MCF 10A (cell line): Measurements from ENCODE around the gene MORN2. TPM values are rescaled to one million over a fixed set of nuclear protein-coding genes. Genes with fewer than 3 reads are reported as not detected.

Experiments
- BruUV-seq: library from RNA; stranded (reverse); fragments of 400-500 nt; replicated peaks from 2 replicates; lab custom pipeline; 2021; lab: Mats Ljungman, UMichigan
- CTCF ChIA-PET: fragments of 300-600 bp; sonication (Branson Sonifier 250); formaldehyde crosslinking; extraction: SDS; loops from one replicate; lab custom pipeline; 2021; ENCODE audit warnings: antibody characterized with exemption, inconsistent platforms; lab: Yijun Ruan, JAX
- POLR2A ChIA-PET: fragments of 300-600, 350-650 bp; sonication (Branson Sonifier 250); formaldehyde crosslinking; extraction: SDS; loops from one replicate; lab custom pipeline; 2020; ENCODE audit warnings: antibody characterized with exemption, inconsistent platforms; lab: Yijun Ruan, JAX
- DNase-seq: peaks from one replicate; pipeline ENCODE4 v3.0.0-alpha.2; 2018; ENCODE audit not compliant: unreplicated experiment
- H3K27ac Mint-ChIP-seq: one replicate; pipeline ENCODE4 v1.8.0; 2022; ENCODE audit warnings: mild to moderate bottlenecking, low read depth, mixed read lengths; ENCODE audit not compliant: unreplicated experiment
- H3K27me3 Mint-ChIP-seq: one replicate; pipeline ENCODE4 v1.8.0; 2022; ENCODE audit warnings: mixed read lengths; ENCODE audit not compliant: insufficient read depth, unreplicated experiment
- H3K36me3 Mint-ChIP-seq: one replicate; pipeline ENCODE4 v1.8.0; 2022; ENCODE audit warnings: mild to moderate bottlenecking, moderate library complexity, mixed read lengths; ENCODE audit not compliant: insufficient read depth, unreplicated experiment
- H3K4me1 Mint-ChIP-seq: one replicate; pipeline ENCODE4 v1.8.0; 2022; ENCODE audit warnings: mixed read lengths; ENCODE audit not compliant: insufficient read depth, unreplicated experiment
- H3K4me3 Mint-ChIP-seq: one replicate; pipeline ENCODE4 v1.8.0; 2022; ENCODE audit warnings: mild to moderate bottlenecking, moderate library complexity, mixed read lengths; ENCODE audit not compliant: unreplicated experiment
- H3K9me3 Mint-ChIP-seq: one replicate; pipeline ENCODE4 v1.8.0; 2022; ENCODE audit warnings: mixed read lengths; ENCODE audit not compliant: unreplicated experiment
- intact Hi-C: fragments of 100-400 bp; cut with micrococcal nuclease; formaldehyde crosslinking; loops from 2 replicates; pipeline ENCODE4 v1.14.1; 2022
- total RNA-seq: library from RNA; stranded (reverse); gene quantifications from 2 replicates; pipeline ENCODE4 v1.2.3, GENCODE V29; 2022
- TF ChIP-seq, protein P1 (sequence below): fragments of 200-600 bp; IDR thresholded peaks from one replicate; pipeline ENCODE4 v1.8.0; 2022; ENCODE audit warnings: antibody characterized with exemption, mild to moderate bottlenecking; ENCODE audit not compliant: unreplicated experiment

The MORN2 gene
- total RNA-seq, 1 experiment from 2014 or later: 13.9 TPM

DNA sequence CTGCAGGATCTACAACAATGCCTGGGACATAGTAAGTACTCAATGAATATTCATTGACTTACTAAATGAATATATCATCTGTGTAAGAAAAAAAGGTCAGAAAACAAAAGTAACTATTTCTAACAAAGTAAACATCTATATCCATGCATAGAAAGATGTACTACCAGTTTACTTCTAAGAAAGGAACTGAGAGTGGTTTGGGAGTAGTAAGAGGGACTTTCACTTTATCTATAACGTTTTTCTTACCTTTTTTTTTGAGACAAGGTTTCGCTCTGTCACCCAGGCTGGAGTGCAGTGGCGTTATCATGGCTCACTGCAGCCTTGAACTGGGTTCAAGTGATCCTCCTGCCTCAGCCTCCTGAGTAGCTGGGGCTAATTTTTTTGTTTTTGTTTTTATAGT lies 25.7 kb upstream of the MORN2 start:
- POLR2A ChIA-PET: interaction anchor here (1.6 kb wide), 1 partner anchor 10 kb away, joined by 3 read pairs; no protein-coding TSS in a partner anchor
- DNase-seq: no peak
- TF ChIP-seq, protein P1, sequence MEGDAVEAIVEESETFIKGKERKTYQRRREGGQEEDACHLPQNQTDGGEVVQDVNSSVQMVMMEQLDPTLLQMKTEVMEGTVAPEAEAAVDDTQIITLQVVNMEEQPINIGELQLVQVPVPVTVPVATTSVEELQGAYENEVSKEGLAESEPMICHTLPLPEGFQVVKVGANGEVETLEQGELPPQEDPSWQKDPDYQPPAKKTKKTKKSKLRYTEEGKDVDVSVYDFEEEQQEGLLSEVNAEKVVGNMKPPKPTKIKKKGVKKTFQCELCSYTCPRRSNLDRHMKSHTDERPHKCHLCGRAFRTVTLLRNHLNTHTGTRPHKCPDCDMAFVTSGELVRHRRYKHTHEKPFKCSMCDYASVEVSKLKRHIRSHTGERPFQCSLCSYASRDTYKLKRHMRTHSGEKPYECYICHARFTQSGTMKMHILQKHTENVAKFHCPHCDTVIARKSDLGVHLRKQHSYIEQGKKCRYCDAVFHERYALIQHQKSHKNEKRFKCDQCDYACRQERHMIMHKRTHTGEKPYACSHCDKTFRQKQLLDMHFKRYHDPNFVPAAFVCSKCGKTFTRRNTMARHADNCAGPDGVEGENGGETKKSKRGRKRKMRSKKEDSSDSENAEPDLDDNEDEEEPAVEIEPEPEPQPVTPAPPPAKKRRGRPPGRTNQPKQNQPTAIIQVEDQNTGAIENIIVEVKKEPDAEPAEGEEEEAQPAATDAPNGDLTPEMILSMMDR: no peak
- Mint-ChIP-seq H3K27ac (no peak overlapping the region), H3K36me3 (peaks cover 63% of the 10 kb centered on the region), H3K4me3 (no peak overlapping the region), H3K27me3 (no peaks in the 10 kb centered on the region), H3K4me1 (no peaks in the 10 kb centered on the region), H3K9me3 (no peaks in the 10 kb centered on the region)
- CTCF ChIA-PET: interaction anchor here (0.6 kb wide), 2 partner anchors 15 to 49 kb away, joined by 3 read pairs; no protein-coding TSS in a partner anchor
- intact Hi-C loops: no loop called here
- BruUV-seq: no TSS peak

DNA sequence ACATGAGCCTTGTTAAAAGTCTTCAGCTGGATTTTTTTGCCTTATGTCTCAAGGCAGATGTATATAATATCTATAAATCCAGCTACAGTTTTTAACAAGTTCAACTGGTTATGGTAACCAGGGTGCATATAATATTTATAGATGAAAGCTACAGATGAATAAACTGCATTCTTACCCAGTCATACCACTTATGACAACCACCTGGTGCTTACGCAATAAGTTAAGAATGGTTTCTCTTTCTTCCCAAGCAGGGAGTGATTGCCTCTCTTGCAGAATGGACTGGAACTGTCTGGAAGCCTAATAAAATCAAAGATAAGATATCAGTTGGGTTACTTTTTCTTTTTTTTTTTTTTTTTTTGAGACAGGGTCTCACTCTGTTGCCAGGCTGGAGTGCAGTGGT lies 19.6 kb upstream of the MORN2 start:
- Mint-ChIP-seq H3K9me3 (no peaks in the 10 kb centered on the region), H3K4me1 (no peaks in the 10 kb centered on the region), H3K36me3 (peaks cover 79% of the 10 kb centered on the region), H3K4me3 (no peak overlapping the region), H3K27me3 (no peaks in the 10 kb centered on the region), H3K27ac (no peak overlapping the region)
- BruUV-seq: no TSS peak
- CTCF ChIA-PET: no interaction called here
- TF ChIP-seq, protein P1: no peak
- intact Hi-C loops: no loop called here
- POLR2A ChIA-PET: interaction anchor here (0.5 to 0.6 kb wide), 2 partner anchors 16 to 35 kb away, joined by 3 read pairs; no protein-coding TSS in a partner anchor
- DNase-seq: peak; percentile 38

DNA sequence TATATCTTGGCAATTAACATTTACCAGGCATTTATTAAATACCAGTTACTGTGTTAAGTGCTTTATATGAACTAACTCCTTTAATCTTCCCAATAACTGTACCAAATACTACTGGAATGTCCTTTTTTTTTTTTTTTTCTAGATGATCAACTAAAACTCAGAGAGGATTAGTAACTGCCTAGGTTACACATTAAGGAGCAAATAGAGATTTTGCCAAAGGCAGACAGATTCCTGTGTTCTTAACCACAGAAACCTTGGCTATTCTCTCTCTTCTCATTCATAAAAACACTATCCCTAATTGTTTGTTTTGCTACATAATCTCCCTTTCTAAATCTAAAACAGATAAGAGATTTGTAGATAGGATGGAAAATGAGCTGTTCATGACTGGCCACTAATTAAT lies 13.3 kb upstream of the MORN2 start:
- no peak for DNase-seq
- Mint-ChIP-seq H3K27me3 (no peaks in the 10 kb centered on the region), H3K4me1 (no peaks in the 10 kb centered on the region), H3K9me3 (no peaks in the 10 kb centered on the region), H3K27ac (no peak overlapping the region), H3K4me3 (no peak overlapping the region), H3K36me3 (peaks cover 49% of the 10 kb centered on the region)
- BruUV-seq: no TSS peak
- CTCF ChIA-PET: no interaction called here
- TF ChIP-seq, protein P1: no peak
- POLR2A ChIA-PET: no interaction called here
- intact Hi-C loops: no loop called here

DNA sequence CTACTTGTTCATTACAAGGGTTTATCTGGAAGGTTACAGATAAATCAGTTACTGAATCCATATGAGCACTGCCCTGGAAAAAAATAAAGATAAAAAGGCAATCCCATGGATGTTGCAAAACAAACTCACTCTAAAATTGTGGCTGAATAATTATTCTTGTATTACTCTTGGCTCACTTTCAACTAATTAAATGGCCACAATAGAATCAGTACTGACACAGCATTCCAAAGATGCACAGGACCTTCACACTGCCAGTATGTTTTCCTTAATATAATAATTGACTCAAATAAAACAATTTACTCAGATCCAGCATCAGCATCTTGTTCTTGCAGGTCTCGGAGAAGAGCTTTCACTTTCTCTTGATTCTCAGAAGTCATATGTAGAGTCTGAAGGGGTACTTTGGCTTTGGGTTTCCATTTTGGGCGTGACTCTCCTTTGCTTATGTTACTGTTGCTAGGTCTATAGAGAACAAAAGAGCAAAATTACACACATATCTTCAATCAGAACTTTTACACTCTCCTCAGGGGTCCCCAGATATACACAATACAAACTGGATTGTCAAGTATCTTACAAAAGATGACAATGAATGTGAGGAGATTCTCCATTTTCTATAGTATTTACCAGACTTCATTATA lies 12.6 kb upstream of the MORN2 start:
- H3K27me3 Mint-ChIP-seq: no peaks in the 10 kb centered on the region
- no peak for DNase-seq
- CTCF ChIA-PET: no interaction called here
- no TSS peak for BruUV-seq
- POLR2A ChIA-PET: no interaction called here
- TF ChIP-seq, protein P1: no peak
- no peak overlapping the region for H3K4me3 Mint-ChIP-seq
- intact Hi-C loops: no loop called here
- no peak overlapping the region for H3K27ac Mint-ChIP-seq
- H3K36me3 Mint-ChIP-seq: peaks cover 49% of the 10 kb centered on the region
- no peaks in the 10 kb centered on the region for H3K9me3 Mint-ChIP-seq
- H3K4me1 Mint-ChIP-seq: no peaks in the 10 kb centered on the region
